ENCODE results near the gene ADGRB2. TPM values are rescaled to one million over a fixed set of nuclear protein-coding genes. Genes with fewer than 3 reads are reported as not detected.

Gene ADGRB2
- polyA plus RNA-seq, 1 donor, result 12.1 TPM

DNA sequence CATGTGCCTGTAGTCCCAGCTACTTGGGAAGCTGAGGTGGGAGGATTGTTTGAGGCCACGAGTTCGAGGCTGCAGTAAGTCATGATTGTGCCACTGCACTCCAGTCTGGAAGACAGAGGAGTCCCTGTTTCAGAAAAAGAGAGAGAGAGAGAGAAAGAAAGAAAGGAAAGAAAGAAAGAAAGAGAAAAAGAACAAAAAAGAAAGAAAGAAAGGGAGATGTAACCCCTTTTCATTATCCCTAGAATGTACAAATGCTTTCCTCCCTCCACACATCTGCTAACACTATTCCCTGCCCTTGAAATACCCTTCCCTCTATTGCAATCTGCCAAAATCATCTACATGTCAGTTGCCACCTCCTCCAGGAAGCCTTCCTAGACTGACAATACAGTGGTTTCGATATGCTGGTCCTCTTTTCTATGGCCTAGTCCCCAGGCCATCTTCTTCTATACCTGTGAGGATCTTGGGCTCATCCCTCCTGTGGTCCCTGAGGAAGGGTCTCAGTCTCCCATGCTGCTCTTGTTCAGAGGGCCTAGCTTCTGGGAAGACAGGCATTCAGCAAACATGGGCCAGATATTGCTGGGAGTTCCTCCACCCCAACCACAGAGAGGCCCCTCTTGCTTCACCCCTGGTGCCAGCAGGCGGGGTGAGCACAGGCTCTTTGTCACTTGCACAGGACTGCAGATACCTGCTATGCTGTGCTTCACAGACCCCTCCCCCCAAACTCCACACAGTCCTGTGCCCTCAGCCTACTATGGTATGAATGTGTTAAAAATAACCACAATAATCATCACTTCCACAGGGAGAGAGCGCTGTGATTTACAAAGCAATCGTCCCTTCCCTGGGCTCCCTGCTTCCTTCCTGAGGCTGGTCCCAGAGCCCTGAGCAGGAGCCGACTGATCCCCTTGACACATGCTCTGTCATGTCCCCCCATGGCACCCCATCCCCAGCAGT, 14.1 kb downstream of the ADGRB2 start:
- DNase-seq, result no peak

DNA sequence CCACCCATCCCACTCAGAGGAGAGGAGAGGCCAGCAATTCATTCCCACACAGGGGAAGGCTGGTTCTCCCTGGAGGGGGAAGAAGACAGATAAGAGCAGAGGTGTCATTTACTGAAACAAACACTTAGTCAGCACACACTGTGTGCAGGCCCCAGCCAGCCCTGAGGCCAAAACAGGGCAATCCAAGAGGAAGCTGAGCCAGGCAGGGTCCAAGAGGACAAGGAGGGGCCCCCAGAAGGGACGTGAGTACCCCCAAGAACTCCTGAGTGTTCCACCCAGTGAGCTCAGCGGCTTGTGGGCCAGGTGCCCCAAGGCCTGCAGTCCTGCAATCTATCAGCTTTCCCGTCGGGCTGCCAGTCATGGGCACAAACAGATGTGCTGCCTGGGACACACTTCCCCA, 15.8 kb downstream of the ADGRB2 start:
- no peak for DNase-seq

DNA sequence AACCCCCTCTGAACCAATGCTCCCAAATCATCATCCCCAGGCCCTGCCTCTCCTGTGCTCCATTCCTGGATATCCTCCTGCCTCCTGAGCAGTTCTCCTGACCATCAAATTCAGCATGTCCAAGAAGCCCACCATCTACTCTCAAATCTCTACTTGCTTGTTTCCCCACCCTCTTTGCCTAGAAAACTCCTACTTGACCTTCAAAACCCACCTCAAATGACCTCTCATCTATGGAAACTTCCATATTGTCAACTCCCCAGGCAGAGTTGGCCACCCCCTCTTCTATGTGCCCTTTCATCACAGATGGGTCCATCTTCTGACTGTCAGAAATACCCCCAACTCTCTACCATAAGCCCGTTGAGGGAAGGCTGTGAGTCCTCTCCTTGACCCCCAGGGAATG, 16.8 kb downstream of the ADGRB2 start:
- no peak for DNase-seq

DNA sequence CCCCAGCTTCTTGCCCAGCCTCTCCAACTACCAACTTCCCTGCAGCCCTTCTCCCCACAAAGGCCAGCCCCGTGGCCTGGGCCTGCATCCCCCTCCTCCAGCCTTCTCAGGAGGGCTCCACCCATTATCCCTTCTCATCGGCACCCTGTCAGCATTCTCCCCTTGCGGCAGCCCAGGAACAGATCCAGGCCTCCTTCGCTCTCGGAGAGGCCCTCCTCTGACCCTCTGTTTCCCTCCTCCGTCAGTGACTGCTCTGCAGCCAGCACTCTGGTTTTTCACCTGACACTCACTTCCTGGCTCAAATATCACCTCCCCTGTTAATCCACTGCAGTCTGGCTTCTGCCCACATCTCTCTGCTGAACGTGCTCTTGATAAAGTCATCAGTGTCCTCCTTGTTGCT, 17.5 kb downstream of the ADGRB2 start:
- DNase-seq, result no peak

DNA sequence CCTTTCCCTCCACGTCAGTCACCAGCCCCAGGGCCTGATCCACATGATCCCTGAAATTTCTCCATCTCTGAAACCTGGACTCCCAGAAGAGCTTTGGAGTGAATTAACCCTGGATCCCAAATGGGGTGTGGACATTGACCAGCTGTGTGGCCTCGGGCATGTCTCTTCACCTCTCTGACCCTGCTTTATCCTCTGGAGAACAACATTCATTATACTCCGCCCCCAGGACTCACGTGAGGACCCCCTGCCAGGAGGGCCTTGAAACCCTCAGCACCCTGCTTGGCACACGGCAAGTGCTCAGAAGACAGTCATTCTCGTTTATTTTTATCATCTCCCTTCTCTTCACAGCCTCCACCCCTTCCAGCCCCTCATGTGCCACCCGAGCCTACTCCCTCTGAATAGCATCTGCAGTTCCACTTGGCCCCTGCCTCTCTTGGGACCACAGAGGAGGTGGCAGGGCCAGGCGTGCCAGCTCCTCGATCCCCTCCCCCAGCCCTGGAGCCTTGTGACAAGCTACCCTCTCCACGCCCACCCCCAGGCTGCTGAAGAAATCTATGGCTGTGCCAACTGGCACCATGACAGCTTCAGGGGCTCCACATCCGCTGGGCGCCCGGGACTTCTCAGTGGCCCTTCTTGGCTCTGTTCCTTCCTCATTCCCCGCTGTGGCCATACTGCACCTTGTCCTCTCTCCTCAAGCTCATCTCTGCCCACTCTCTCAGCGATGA, 18.0 kb downstream of the ADGRB2 start:
- no peak for DNase-seq

DNA sequence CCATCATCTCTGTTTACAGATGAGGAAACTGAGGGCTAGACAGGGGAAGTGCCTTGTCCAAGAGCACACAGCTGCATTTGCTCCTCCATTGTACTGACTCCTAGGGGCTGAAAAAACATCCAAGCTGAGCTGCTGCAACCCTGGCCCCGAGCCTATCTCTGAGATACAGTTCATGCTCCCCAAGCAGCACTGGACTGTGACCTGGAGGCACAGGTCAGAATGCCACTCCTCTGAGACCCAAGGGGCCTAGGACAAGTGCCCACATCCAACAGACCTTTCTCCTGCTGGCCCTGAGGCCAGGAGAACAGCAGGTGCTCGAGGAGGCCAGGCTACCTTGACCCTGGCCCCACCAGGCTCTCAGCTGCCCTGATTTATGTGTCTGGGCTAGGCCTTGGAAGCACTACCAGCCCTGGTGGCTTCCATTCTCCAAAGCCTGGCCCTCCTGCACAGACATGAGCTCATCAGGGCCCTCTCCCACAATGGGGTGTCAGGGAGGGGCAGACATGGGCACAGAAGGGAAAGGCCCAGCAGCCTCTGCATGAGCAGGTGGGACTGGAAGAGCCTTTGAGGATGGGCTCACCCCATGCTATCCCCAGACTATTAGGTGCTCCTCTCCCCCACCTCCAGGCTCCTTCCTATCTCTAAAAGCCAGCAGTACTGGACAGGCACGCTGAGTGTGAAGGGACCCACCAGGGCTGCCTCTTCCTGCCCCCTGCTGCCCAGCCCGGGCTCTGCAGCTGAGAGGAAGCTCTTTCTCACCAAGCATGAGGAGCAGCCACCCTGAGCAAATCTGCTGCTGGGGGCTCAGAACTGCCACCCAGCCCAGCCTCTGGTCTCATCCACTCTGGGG, 18.8 kb downstream of the ADGRB2 start:
- DNase-seq, result no peak

DNA sequence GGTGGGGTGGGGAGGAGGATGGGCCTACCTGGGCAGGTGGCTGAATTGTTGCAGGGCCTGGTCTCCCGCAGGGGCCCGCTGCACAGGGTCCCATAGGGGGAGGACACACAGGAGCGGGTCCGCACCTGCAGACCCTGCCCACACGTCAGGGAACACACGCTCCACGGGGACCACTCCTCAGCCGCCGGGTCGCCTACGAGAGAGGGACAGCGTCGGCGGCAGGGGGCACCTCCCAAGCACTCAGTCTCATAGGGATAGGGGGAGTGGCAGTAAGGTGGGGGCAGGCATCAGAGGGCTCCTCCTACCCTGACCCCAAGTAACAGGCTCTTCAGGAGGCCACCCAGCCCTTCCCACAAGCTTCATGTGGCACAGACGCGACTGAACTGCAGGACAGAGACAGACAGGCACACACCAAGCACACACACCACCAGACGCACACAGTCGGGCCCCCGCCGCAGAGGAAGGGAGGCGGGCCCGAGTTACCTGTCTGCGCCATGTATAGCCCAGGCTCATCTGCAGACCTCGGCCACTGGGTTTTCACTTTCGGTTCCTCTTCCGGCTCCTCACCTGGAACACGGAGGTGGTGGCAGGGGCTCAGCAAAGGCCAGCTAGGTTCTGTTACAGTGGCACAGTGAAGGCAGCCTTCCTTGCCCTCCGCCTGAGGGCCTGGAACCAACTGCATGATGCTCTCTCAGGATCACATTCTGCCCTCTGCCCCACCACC, 19.8 kb downstream of the ADGRB2 start:
- no peak for DNase-seq

DNA sequence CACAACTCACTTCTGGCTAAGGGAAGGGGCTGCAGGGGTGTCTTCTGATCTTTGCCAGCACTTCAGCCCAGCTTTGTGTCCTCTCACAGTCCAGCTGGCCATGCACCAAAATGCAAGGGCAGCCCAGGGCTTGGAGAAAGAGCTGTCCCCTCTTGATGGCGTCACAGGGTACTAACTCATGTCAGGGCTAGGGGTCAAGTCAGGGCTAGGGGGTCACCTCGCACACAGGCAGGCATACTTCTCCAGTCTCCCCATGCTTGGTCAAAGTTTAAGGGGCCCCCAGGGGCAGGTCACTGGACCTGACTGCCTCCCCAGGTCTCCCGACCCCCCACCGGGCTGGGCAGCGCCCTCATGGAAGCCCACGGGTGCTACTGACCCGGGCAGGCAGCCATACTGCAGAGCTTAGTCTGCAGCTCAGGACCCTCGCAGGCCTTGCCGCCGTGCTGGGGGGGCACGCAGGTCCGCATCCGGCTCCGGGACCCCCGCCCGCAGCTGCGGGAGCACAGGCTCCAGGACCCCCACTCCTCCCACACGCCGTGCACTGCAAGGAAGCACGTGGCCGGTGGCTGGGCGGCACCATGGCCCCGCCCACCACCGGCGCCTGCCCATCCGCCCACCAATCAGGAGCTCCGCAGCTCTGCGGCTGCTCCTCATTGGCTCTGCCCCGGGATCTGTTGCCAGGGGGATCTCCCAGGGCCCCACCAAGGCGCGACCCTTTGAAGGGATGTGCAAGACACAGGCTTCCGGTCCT, 21.5 kb downstream of the ADGRB2 start:
- DNase-seq, result no peak

DNA sequence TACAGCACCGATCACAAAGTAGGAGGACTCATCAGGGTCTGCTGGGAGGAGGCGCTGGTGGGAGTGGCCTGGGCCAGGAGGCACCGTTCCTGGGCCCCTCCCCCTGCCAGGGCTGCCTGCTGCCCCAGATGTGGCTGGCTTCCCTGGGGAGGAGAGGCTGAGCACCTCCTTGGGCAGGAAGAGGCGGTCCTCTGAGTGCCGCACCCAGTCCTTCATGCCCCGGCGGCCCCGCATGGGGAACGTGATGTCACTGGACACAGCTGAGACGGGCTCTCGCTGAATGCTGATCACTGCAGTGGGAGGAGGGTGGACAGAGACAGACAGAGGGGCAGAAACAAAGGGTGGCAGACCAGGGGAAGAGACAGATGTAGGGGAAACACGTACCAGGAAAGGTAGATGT, 24.8 kb downstream of the ADGRB2 start:
- DNase-seq, result no peak

DNA sequence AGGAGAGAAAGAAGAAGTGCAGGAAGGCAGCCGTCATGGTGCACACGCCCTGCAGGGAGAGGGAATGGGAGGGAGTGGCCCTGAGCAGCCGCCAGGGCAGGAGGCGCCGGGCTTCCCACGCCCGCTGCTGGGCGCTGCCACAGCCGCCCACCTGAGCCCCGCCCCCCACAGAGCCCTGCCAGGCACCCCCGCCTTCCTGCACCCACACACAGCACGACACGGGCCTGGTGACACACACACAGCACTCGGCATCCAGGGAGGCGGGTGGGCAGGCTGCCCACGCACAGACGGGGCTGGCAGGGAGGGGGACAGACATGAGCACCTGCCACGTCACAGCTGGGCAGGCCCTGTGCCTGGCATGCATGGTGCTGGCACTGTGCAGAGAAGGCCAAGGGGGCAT, 27.5 kb downstream of the ADGRB2 start:
- no peak for DNase-seq

DNA sequence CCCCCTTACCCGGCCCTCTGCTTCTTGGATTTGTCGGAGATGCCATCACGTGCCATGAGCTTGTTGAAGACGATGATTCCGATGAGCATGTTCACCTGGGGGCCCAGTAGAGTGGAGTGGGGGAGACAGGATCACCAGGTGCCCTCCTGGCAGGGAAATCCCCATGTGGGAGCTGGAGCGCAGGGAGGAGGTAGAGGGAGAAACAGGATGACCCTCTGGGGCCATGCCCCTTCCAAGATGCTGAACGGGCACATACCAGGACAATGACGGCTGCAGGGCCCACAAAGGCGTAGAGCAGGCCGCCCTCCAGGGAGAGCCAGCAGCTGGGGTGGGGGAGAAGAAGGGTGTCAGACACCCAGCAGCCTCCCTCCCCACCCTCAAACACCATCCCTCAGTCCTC, 28.6 kb downstream of the ADGRB2 start:
- DNase-seq, result no peak

DNA sequence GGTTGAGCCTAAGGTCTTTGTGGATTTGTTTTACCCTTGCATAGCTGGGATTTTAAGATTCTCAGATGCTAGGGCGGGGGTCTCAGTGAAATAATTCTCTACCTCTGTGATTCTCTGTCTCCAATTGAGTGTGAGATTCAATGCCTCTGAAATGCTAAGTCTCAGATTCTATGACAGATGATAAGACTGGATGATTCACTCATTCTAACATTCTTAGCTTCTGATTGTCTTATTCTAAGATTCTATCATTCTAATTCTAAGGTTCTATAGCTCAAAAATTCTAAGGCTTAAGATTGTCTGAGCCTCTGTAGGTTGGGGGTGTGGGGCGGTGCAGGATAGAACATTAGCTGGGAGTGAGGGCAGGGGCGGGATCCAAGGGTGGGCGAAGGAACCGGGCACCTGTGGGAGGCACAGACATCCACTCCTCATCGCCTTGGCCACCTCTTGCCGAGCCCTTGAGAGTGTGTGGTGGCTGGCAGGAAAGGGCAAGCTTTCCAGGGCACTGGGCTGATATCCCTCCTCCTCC, 29.5 kb downstream of the ADGRB2 start:
- no peak for DNase-seq

DNA sequence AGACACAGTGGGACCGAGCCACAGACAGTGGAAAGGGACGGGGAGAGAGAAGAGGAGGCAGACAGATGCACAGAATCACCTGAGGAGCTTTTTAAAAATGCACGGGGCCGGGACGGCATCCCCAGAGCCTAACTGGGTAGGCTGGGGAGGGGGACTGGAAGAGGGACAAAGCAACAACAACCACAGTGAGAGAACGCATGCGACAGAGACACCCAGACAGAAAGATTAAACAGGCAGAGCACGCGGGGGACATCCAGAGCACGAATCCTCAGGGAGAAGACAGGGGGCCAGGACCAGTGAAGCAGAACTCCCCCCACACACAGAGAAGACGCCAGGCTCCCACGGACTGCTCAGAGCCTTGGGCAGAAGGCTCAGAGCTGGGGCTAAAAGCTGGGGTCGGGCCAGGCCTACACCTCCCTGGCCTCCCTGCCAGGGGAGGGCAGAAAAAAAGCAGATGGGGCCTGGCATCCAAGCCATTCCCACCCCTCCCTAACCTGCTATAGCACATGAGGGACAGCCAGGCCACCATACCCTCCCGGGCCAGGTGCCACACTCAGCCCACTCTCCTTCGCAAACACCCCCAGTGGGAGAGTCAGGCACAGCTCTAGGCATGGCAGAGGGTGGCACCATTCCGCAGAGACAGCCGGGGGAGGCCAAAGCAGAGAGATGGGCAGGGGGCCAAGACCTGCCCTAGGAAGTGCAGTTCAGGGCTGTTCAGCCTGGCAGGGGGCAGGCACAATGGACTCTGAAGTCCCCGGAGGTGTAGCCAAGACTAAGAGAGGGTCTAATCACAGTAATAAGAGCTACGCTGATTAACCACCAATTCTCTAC, 30.5 kb downstream of the ADGRB2 start:
- DNase-seq, result no peak

DNA sequence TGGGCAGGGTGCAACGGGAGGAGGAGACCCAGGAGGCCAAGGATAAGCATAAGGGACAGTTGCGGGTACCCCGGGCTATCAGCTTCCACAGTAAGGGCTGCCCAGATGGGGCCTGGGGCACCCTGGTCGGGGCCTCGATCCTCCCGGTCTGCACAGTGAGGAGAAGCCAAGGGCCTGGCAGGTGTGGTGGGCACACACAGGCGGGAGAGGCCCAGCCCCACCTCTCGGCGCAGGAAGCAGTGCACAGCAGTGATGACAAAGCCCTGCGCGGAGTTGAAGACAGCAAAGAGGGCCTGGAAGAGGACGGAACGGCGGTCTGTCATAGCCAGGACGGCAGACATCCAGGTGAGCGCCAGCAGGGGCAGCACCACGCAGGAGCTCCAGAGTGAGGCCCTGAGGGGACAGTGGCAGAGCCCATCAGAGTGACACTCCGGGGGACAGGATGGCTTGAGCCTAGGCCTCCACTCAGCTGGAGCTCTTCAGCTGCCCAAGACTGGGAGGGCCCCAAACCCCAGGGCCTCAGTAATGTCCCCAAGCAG, 31.3 kb downstream of the ADGRB2 start:
- DNase-seq, result no peak

DNA sequence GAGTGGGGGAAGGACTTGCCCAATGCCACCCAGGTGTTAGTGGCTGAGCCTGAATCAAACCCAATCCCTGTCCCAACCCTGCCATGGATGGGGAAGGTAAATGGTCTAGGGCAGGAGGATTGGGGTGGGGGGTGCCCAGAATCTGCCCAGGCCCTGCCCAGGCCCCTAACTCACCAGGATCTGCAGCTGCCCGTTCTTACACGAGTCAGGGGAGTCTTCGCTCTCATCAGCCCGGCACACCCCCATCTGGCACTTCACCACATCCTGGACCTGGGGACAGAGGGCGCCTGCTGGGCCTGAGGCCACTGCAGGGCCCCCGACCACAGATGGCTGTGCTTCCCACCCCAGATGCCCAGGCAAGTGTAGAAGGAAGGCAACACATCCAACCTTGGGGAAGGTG, 31.8 kb downstream of the ADGRB2 start:
- no peak for DNase-seq

DNA sequence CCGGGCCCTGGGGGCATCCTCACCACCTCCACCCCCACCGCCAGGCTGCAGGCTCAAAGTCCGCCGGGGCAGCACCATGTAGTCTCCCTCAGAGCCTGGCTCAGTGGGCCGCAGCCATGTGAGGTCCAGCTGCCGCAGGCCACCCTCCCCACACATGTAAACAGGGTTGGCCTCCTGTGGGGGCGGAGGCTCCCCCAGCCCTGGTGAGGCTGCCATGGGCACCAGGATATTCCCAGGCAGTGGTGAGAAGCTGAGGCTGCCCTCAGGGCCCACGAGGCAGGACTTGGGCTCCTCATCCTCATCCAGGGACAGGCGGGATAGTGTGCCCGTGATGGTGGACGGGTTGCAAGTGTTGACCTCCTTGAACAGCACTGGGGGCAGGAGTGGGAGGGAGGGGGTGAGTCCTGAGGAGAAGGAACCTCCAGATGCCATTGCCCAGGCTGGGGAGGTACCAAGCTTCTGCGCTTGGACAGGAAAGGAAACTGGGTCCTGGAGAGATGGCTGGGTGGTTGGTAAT, 33.0 kb downstream of the ADGRB2 start:
- DNase-seq, result no peak

DNA sequence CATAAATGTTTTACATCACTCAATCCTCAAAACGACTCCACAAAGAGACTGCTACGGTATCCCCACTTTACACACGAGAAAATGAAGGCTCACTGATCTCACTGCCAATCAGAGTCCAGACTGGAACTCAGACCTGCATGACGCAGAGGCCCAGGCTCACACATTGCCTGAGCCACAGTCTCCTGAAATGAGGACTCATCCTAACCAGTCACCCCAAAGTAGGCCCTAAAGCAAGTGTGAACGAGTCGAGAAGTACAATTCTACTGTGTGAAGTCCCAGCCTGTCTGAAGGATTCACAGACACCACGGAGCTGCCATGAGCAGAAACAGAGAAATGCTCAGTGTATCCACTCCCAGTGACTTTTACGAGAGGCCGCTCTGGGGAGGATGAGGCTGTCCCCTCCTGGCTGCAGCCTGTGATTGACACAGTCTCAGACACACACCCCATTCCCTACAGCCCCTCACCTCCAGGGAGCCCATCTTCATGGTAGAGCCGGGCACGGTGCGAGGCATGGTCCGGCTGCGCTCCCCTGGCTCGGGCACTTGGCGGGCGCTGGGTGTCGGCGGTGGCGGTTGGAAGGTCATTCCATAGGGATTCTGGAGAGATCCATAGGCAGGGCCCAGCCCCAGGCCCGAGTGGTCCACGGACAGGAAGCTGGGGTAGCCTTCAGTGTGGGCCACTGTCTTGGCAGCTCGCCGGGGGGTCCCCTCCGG, 33.6 kb downstream of the ADGRB2 start:
- no peak for DNase-seq

DNA sequence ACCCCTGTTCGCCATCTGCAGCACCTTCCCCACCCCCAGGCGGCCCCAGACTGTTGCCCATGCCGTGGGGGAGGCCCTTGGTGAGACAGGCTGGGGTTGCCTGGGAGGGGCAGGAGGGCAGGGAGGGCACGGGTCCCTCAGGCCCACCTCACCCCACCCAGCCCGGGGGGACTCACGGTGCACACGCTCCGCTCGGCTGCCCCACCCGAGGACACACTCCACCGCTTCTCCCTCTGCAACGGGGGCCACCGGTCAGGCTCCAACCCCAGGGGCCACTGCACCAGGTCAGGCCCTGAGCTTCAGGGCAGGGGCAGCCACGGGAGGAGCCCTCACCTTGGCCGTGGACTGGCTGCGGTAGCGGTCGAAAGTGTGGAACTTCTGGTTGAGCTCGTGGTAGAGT, 36.3 kb downstream of the ADGRB2 start:
- DNase-seq, result no peak

DNA sequence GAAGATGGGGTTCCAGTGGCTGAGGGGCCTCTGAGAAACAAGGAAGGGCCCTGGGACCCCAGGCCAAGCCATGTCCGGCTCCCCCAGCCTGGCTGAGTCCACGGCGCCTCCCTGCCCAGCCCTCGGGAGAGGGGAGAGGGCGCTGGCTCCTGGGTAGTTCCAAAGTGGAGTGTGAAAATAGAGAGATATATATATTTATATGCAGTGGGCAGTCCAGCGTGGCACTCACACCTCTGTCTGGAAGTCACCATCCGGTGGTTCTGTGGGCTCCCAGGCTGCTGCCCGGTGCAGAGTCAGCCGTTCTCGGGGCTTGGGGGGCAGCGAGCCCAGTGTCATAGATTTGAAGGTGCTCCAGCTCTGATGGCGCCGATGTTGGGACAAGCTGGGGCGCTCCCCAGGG, 36.9 kb downstream of the ADGRB2 start:
- DNase-seq, result no peak
